ENCODE data around the gene PKDCC.

Gene PKDCC

GRCh38 chr2:42105330-42106256 lies 57.8 kb downstream of the PKDCC start:
- peaks cover 37% of the 10 kb centered on the region for H3K4me1 ChIP-seq (ENCODE audit: insufficient read depth, low read length)
- H3K27ac ChIP-seq (ENCODE audit: low read depth, low read length) = no peak overlapping the region

GRCh38 chr2:42106257-42106816 lies 58.5 kb downstream of the PKDCC start:
- Histone ChIP-seq H3K4me3 (ENCODE audit: low read length) (no peak overlapping the region), H3K36me3 (ENCODE audit: insufficient read depth, low read length) (no peaks in the 10 kb centered on the region), H3K27ac (ENCODE audit: low read depth, low read length) (no peak overlapping the region), H3K9me3 (ENCODE audit: insufficient read depth, low read depth, low read length) (no peaks in the 10 kb centered on the region), H3K9ac (ENCODE audit: low read depth, low read length) (no peak overlapping the region), H3K4me1 (ENCODE audit: insufficient read depth, low read length) (peaks cover 37% of the 10 kb centered on the region), H3K27me3 (ENCODE audit: insufficient read depth, low read length) (0 out of 2 replicates have a peak, but pooled peaks cover 6% of the 10 kb centered on the region)
- WGBS = 89% methylated on average over 10 of the region's 10 CpGs

More at GRCh38 chr2:42105330-42106256, 57.8 kb downstream of the PKDCC start:
- no peak overlapping the region for H3K4me3 ChIP-seq (ENCODE audit: low read length)
- no peak overlapping the region for H3K9ac ChIP-seq (ENCODE audit: low read depth, low read length)
- WGBS = 74% methylated on average over 14 of the region's 14 CpGs
- peaks cover 9% of the 10 kb centered on the region; the same call in 1 of the 2 replicates for H3K27me3 ChIP-seq (ENCODE audit: insufficient read depth, low read length)
- no peaks in the 10 kb centered on the region for H3K36me3 ChIP-seq (ENCODE audit: insufficient read depth, low read length)
- no peaks in the 10 kb centered on the region for H3K9me3 ChIP-seq (ENCODE audit: insufficient read depth, low read depth, low read length)

- H3K9ac ChIP-seq (ENCODE audit: low read depth, low read length) = no peak overlapping the region
- no peaks in the 10 kb centered on the region for H3K36me3 ChIP-seq (ENCODE audit: insufficient read depth, low read length)
- H3K27ac ChIP-seq (ENCODE audit: low read depth, low read length) = no peak overlapping the region
- peaks cover 32% of the 10 kb centered on the region for H3K4me1 ChIP-seq (ENCODE audit: insufficient read depth, low read length)
- 91% methylated on average over 4 of the region's 4 CpGs for WGBS
- H3K27me3 ChIP-seq (ENCODE audit: insufficient read depth, low read length) = 0 out of 2 replicates have a peak, but pooled peaks cover 6% of the 10 kb centered on the region
- H3K9me3 ChIP-seq (ENCODE audit: insufficient read depth, low read depth, low read length) = no peaks in the 10 kb centered on the region
- H3K4me3 ChIP-seq (ENCODE audit: low read length) = no peak overlapping the region
Observed at GRCh38 chr2:42107249-42108042, 59.6 kb downstream of the PKDCC start.

Data from HUES64 (cell line).